Measurements from ENCODE around the gene SOX15.

DNA sequence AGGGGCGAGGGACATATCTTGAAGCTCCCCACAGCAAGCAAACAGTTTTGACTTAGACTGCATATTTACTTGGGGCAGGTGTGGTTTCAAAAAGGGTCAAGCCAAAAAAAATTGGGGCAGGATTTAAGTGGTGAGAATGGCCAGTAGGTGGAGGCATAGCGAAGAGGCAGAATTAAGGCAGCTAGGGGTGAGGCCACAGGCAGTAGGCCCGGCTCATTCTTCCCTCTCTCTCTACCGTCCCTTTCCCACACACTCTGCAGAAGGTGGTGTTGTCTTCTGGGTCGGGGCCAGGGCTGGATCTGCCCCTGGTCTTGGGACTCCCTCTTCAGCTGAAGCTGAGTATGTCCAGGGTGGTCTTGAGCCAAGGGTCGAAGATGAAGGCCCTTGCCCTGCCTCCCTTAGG lies 42.6 kb upstream of the SOX15 start:
- no peak for TF ChIP-seq EZH2 (IDR thresholded peaks at IDR 0.05; ENCODE audit: insufficient read depth, poor library complexity, severe bottlenecking)
- no peak for TF ChIP-seq EZH2phosphoT487 (IDR thresholded peaks at IDR 0.05; ENCODE audit: insufficient read depth, low read depth)
